Tibial artery (tissue), 4 donors: ENCODE results near the gene CCR9.

Experiments used
- DNase-seq, 2 donors: peaks; one replicate each; pipeline ENCODE4 v3.0.0-alpha.2; 2019
- H3K27ac ChIP-seq, 2 donors: fragments of 200-600 bp; sonication (generic) in 1 of 2; 1 replicate in 1 of 2; 2 replicates in 1 of 2; pipeline ENCODE4 v1.5.1; 2018 to 2019; ENCODE audit warnings: mild to moderate bottlenecking in 1 of 2
- H3K27me3 ChIP-seq, 2 donors: fragments of 200-600 bp; sonication (generic) in 1 of 2; one replicate each; pipeline versions ENCODE4 v1.5.1 to v1.6.0; 2016 to 2019
- H3K36me3 ChIP-seq, 3 donors: fragments of 200-600 bp; sonication (generic) in 2 of 3; one replicate each; pipeline ENCODE4 v1.5.1; 2016 to 2019; ENCODE audit warnings: mild to moderate bottlenecking in 2 of 3
- H3K4me1 ChIP-seq, 4 donors: fragments of 200-600 bp; sonication (generic) in 2 of 4; 1 replicate in 3 of 4; 2 replicates in 1 of 4; pipeline ENCODE4 v1.5.1; 2016 to 2019
- H3K4me3 ChIP-seq, 2 donors: fragments of 200-600 bp; sonication (generic) in 1 of 2; 1 replicate in 1 of 2; 2 replicates in 1 of 2; pipeline ENCODE4 v1.5.1; 2018 to 2019; ENCODE audit warnings: mild to moderate bottlenecking in 2 of 2
- H3K9me3 ChIP-seq, 3 donors: fragments of 200-600 bp; sonication (generic) in 1 of 3; one replicate each; pipeline ENCODE4 v1.5.1; 2016 to 2019
- intact Hi-C: fragments of 100-400 bp; cut with DNase I; formaldehyde crosslinking; loops from one replicate; pipeline ENCODE4 v1.15.0; 2023; ENCODE audit warnings: low total_unique reads
- TF ChIP-seq, protein P1 (sequence below), 2 experiments: fragments of 200-600 bp in 1 of 2; fragments of 450-650 bp in 1 of 2; IDR thresholded peaks; one replicate each; pipeline ENCODE4 v1.5.1; 2017 to 2019; ENCODE audit warnings: antibody characterized with exemption in 2 of 2, mild to moderate bottlenecking in 1 of 2, moderate library complexity in 1 of 2

Gene CCR9

DNA sequence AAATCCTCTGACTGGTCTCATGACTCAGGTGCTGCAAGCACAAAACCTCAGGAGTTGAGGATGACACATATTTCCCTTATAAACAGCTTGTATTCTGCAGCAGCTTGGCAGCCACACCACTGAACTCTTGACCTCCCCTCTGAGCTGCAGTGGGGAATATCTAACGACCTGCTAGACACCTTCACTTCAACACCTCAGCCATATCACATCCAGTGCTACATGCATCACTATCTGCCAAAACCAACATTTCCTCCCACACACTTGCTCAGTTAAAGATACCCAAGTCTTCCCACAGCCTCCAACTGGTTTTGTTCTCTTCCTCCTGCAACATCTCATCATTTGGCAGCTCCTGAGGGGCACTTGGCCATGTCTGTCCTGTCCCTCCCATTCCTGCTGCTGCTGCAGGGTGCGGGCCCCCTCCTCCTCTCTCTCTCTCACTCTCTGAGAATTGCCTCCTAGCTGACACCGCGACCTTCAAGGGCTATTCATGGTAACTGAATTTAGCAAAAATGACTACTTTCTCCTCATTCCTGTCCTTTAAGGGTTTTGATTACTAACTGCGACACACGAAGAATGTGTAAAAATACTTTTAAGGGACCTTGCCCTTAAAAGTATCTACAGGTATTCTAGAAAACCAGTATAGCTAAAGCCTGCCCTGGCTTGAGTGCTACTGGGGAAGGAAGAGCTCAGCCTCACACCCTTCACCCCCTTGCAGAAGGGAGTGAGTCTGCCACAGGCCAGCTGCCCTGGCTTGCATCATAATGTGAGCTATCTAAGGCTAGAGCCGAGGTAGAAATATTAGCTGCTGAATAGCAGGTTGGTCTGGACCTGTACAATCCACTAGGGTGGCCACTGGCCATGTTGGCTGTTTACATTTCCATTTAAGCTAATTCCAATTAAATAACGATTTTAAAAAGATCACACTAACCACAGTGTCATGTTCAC, 5.0 kb upstream of the CCR9 start:
- H3K4me3 ChIP-seq = no peak overlapping the region
- H3K27ac ChIP-seq = no peak overlapping the region
- no peak for DNase-seq
- no peaks in the 10 kb centered on the region for H3K4me1 ChIP-seq
- H3K9me3 ChIP-seq = no peaks in the 10 kb centered on the region
- H3K36me3 ChIP-seq = no peaks in the 10 kb centered on the region
- TF ChIP-seq, protein P1, sequence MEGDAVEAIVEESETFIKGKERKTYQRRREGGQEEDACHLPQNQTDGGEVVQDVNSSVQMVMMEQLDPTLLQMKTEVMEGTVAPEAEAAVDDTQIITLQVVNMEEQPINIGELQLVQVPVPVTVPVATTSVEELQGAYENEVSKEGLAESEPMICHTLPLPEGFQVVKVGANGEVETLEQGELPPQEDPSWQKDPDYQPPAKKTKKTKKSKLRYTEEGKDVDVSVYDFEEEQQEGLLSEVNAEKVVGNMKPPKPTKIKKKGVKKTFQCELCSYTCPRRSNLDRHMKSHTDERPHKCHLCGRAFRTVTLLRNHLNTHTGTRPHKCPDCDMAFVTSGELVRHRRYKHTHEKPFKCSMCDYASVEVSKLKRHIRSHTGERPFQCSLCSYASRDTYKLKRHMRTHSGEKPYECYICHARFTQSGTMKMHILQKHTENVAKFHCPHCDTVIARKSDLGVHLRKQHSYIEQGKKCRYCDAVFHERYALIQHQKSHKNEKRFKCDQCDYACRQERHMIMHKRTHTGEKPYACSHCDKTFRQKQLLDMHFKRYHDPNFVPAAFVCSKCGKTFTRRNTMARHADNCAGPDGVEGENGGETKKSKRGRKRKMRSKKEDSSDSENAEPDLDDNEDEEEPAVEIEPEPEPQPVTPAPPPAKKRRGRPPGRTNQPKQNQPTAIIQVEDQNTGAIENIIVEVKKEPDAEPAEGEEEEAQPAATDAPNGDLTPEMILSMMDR (IDR thresholded peaks at IDR 0.05) = no peak
- H3K27me3 ChIP-seq = no peaks in the 10 kb centered on the region
- intact Hi-C loops = no loop called here

GRCh38 chr3:45884368-45885201, 1.8 kb upstream of the CCR9 start:
- intact Hi-C loops = no loop called here
- H3K4me1 ChIP-seq = no peaks in the 10 kb centered on the region
- no peaks in the 10 kb centered on the region for H3K9me3 ChIP-seq
- no peak overlapping the region for H3K27ac ChIP-seq
- H3K27me3 ChIP-seq = no peaks in the 10 kb centered on the region
- no peak for DNase-seq
- TF ChIP-seq, protein P1 (IDR thresholded peaks at IDR 0.05) = no peak
- no peaks in the 10 kb centered on the region for H3K36me3 ChIP-seq
- H3K4me3 ChIP-seq = no peak overlapping the region

DNA sequence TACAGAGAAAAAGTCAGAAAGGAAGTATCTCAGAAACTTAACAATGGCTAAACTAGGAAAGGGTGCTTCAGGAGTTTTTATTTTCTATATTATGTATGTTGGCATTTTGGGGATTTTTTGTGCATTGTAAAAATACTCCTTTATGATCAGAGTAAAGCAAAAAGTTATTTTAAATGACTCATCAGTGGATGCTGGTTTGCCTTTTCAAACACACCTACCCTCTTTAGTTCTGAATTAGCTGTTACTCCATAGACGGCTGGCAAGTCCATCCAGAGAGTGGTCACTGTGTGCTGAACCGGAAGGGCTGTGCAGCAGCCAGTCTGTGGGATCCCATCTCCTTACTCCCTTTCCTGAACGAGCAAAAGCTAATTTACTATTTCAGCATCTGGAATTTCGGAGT, 942 bp downstream of the CCR9 start:
- no peaks in the 10 kb centered on the region for H3K27me3 ChIP-seq
- no peak overlapping the region for H3K27ac ChIP-seq
- H3K4me3 ChIP-seq = no peak overlapping the region
- intact Hi-C loops = no loop called here
- H3K36me3 ChIP-seq = no peaks in the 10 kb centered on the region
- DNase-seq = no peak
- TF ChIP-seq, protein P1 (IDR thresholded peaks at IDR 0.05) = no peak
- no peaks in the 10 kb centered on the region for H3K4me1 ChIP-seq
- no peaks in the 10 kb centered on the region for H3K9me3 ChIP-seq

DNA sequence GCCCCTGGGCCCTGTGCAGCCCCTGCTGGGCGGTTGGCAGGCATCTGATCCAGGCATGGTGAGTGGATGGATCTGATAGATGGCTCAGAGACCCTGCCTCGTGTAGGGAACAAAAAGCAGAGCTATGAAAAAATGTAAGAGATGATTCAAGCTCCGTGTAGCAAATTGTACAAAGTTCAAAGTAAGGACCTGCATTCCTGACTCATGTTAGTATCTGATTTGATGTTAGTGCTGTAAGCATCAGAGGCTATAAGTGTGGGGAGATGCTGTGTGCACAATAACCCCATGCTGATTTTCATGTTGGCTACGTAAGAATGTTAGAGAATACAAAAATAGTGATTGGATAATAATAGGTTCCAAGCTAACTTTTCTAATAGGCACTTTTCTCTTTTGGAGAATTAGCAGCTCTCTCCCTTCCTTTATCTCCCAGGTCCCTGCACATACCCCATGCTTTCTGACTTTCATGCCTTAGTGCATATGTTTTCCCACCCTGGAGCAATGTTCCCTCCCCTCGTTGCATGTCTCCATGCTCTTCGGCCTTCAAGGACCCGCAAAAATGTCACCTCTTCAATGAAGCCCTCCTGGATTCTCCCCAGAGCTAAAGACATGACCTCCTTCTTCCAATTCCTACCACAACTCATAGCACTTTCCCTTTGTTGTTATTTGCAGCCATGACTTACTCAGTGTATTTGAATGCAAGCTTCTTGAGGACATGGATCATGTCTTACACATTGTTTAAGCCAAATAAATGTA, 1.6 kb downstream of the CCR9 start:
- no peak overlapping the region for H3K27ac ChIP-seq
- TF ChIP-seq, protein P1 (IDR thresholded peaks at IDR 0.05) = no peak
- intact Hi-C loops = no loop called here
- no peak for DNase-seq
- no peaks in the 10 kb centered on the region for H3K4me1 ChIP-seq
- H3K4me3 ChIP-seq = no peak overlapping the region
- no peaks in the 10 kb centered on the region for H3K9me3 ChIP-seq
- H3K36me3 ChIP-seq = no peaks in the 10 kb centered on the region
- no peaks in the 10 kb centered on the region for H3K27me3 ChIP-seq

GRCh38 chr3:45889337-45889736, 3.0 kb downstream of the CCR9 start:
- Histone ChIP-seq H3K9me3 (no peaks in the 10 kb centered on the region), H3K27ac (no peak overlapping the region), H3K4me1 (no peaks in the 10 kb centered on the region), H3K4me3 (no peak overlapping the region), H3K27me3 (no peaks in the 10 kb centered on the region), H3K36me3 (no peaks in the 10 kb centered on the region)
- TF ChIP-seq, protein P1 (IDR thresholded peaks at IDR 0.05) = no peak
- no peak for DNase-seq
- intact Hi-C loops = no loop called here
